ENCODE data around the gene IPO13. TPM values are rescaled to one million over a fixed set of nuclear protein-coding genes. Genes with fewer than 3 reads are reported as not detected.

IPO13 gene
- total and polyA plus RNA-seq, 10 of the 15 experiments (the other 5 are each of a cell fraction or from before 2014, with no cell fraction given): 7.1 to 26.6 (median 15.9) TPM

DNA sequence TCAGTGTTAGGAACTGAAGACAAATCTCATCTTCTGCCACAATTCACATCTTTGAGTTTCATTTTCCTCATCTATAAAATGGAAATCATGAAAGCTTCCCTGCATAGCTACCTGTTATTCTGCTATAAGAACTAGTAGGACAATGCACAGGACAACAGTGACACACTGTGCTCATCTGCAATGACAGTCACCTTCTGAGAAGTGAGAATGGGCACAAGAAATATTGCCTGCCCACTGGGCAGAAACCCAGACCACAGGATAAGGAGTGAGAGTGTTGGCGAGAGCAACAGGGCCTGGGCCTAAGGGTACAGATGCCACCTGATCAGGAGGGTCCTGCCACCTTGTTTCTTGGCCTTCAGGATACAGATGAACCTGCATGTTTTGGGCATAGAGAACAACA is 36.4 kb upstream of the IPO13 start:
- no peak for DNase-seq (ENCODE audit: low read depth, low spot score)
- Histone ChIP-seq H3K9me3 (replicated peaks; ENCODE audit: control insufficient read depth, insufficient read depth, low read length) (no peaks in the 10 kb centered on the region), H3K27ac (ENCODE audit: control insufficient read depth, insufficient read depth) (no peak overlapping the region), H3K4me1 (ENCODE audit: control insufficient read depth, insufficient read depth, low read length) (no peaks in the 10 kb centered on the region), H3K36me3 (ENCODE audit: control insufficient read depth in 2 of 2, insufficient read depth in 2 of 2, low read length in 1 of 2) (no peaks in the 10 kb centered on the region), H3K79me2 (ENCODE audit: control insufficient read depth, insufficient read depth, low read length) (no peaks in the 10 kb centered on the region), H2AFZ (ENCODE audit: control insufficient read depth, low read depth, low read length) (no peak overlapping the region), H3K4me2 (ENCODE audit: control insufficient read depth, insufficient read depth) (no peak overlapping the region), H4K20me1 (ENCODE audit: control insufficient read depth, insufficient read depth) (no peaks in the 10 kb centered on the region), H3K27me3 (replicated peaks in 1 of 2; ENCODE audit: control insufficient read depth in 2 of 2, insufficient read depth in 2 of 2, low read length in 1 of 2) (no peaks in the 10 kb centered on the region), H3K9ac (ENCODE audit: control insufficient read depth, insufficient read depth, low read length) (no peak overlapping the region), H3K4me3 (no peak overlapping the region)
- TF ChIP-seq, protein P1, sequence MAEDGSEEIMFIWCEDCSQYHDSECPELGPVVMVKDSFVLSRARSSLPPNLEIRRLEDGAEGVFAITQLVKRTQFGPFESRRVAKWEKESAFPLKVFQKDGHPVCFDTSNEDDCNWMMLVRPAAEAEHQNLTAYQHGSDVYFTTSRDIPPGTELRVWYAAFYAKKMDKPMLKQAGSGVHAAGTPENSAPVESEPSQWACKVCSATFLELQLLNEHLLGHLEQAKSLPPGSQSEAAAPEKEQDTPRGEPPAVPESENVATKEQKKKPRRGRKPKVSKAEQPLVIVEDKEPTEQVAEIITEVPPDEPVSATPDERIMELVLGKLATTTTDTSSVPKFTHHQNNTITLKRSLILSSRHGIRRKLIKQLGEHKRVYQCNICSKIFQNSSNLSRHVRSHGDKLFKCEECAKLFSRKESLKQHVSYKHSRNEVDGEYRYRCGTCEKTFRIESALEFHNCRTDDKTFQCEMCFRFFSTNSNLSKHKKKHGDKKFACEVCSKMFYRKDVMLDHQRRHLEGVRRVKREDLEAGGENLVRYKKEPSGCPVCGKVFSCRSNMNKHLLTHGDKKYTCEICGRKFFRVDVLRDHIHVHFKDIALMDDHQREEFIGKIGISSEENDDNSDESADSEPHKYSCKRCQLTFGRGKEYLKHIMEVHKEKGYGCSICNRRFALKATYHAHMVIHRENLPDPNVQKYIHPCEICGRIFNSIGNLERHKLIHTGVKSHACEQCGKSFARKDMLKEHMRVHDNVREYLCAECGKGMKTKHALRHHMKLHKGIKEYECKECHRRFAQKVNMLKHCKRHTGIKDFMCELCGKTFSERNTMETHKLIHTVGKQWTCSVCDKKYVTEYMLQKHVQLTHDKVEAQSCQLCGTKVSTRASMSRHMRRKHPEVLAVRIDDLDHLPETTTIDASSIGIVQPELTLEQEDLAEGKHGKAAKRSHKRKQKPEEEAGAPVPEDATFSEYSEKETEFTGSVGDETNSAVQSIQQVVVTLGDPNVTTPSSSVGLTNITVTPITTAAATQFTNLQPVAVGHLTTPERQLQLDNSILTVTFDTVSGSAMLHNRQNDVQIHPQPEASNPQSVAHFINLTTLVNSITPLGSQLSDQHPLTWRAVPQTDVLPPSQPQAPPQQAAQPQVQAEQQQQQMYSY (CRISPR knock-in tag; IDR thresholded peaks at IDR 0.05): no peak
- peak; percentile 30; the same call in 1 of the 2 replicates for TF ChIP-seq SMC3 (IDR thresholded peaks at IDR 0.05; ENCODE audit: borderline replicate concordance, low read length)
- TF ChIP-seq SREBF1 (IDR thresholded peaks at IDR 0.05; ENCODE audit: low read length): no peak
- TF ChIP-seq, protein P2, sequence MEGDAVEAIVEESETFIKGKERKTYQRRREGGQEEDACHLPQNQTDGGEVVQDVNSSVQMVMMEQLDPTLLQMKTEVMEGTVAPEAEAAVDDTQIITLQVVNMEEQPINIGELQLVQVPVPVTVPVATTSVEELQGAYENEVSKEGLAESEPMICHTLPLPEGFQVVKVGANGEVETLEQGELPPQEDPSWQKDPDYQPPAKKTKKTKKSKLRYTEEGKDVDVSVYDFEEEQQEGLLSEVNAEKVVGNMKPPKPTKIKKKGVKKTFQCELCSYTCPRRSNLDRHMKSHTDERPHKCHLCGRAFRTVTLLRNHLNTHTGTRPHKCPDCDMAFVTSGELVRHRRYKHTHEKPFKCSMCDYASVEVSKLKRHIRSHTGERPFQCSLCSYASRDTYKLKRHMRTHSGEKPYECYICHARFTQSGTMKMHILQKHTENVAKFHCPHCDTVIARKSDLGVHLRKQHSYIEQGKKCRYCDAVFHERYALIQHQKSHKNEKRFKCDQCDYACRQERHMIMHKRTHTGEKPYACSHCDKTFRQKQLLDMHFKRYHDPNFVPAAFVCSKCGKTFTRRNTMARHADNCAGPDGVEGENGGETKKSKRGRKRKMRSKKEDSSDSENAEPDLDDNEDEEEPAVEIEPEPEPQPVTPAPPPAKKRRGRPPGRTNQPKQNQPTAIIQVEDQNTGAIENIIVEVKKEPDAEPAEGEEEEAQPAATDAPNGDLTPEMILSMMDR (IDR thresholded peaks at IDR 0.05 in 2 of 3, conservative IDR thresholded peaks at IDR 0.05 in 1 of 3; ENCODE audit: control insufficient read depth in 2 of 3, extremely low read depth in 1 of 3, insufficient read depth in 1 of 3, low read depth in 3 of 3, low read length in 3 of 3): peak in 2 of 3 experiments; percentile 17 to 35; a peak in 3 of 6 replicates
- TF ChIP-seq FOXM1 (IDR thresholded peaks at IDR 0.05; ENCODE audit: low read depth, low read length): no peak
- no peak for TF ChIP-seq YY1 (IDR thresholded peaks at IDR 0.05; ENCODE audit: low read depth, low read length)
- no peak for TF ChIP-seq SMARCA5 (IDR thresholded peaks at IDR 0.05)
- TF ChIP-seq, protein P3, sequence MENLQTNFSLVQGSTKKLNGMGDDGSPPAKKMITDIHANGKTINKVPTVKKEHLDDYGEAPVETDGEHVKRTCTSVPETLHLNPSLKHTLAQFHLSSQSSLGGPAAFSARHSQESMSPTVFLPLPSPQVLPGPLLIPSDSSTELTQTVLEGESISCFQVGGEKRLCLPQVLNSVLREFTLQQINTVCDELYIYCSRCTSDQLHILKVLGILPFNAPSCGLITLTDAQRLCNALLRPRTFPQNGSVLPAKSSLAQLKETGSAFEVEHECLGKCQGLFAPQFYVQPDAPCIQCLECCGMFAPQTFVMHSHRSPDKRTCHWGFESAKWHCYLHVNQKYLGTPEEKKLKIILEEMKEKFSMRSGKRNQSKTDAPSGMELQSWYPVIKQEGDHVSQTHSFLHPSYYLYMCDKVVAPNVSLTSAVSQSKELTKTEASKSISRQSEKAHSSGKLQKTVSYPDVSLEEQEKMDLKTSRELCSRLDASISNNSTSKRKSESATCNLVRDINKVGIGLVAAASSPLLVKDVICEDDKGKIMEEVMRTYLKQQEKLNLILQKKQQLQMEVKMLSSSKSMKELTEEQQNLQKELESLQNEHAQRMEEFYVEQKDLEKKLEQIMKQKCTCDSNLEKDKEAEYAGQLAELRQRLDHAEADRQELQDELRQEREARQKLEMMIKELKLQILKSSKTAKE (IDR thresholded peaks at IDR 0.05; ENCODE audit: low read depth, poor library complexity, severe bottlenecking): no peak
- TF ChIP-seq RAD21 (IDR thresholded peaks at IDR 0.05; ENCODE audit: insufficient read depth, low read depth, low read length): peak; percentile 47
- in situ Hi-C loops (cut with MboI) (no loop called here), intact Hi-C loops (cut with micrococcal nuclease; ENCODE audit: unreplicated experiment) (no loop called here)
- CTCF ChIA-PET: interaction anchor here (1.0 to 5.5 kb wide), 3 partner anchors 18 to 146 kb away, joined by 4 to 81 read pairs (median 4); no protein-coding TSS in a partner anchor
- BruUV-seq (replicated peaks): no TSS peak
- peak; percentile 46 for ATAC-seq
- SMC1A ChIA-PET (ENCODE audit: uncharacterized antibody, unreplicated experiment): interaction anchor here (0.7 to 7.1 kb wide), 3 partner anchors 24 to 145 kb away, joined by 3 to 74 read pairs (median 11); no protein-coding TSS in a partner anchor
- 95% methylated on average over 1 of the region's 1 CpG for WGBS (ENCODE audit: insufficient coverage, insufficient replicate concordance, low lambda C conversion rate, missing lambda C conversion rate)
- POLR2A ChIA-PET: no interaction called here
- RAD21 ChIA-PET (ENCODE audit: unreplicated experiment): interaction anchor here (1.0 to 7.1 kb wide), 2 partner anchors 25 to 146 kb away, joined by 4 to 73 read pairs; no protein-coding TSS in a partner anchor
- FAIRE-seq: no peak

Data from GM12878 (cell line).